22Rv1 (cell line): ENCODE measurements around the gene MSI2.

Source experiments
- CTCF ChIP-seq: fragments of 450-650 bp; IDR thresholded peaks from 2 replicates; pipeline ENCODE4 v1.5.1; 2017; ENCODE audit warnings: mild to moderate bottlenecking
- ZFX ChIP-seq: fragments of 450-650 bp; IDR thresholded peaks from 2 replicates; pipeline ENCODE4 v1.6.1; 2017; ENCODE audit warnings: antibody characterized with exemption, borderline replicate concordance

GRCh38 chr17:57619061-57619937 is 363.0 kb downstream of the MSI2 start:
- TF ChIP-seq CTCF (no peak), ZFX (no peak)
